ENCODE data around the gene PPP3CA.

Gene PPP3CA

GRCh38 chr4:101169044-101170014 is 178.0 kb downstream of the PPP3CA start:
- DNase-seq = no peak

- DNase-seq = no peak
Measured at GRCh38 chr4:101163936-101164335, 183.4 kb downstream of the PPP3CA start.

GRCh38 chr4:101162990-101163380 is 184.3 kb downstream of the PPP3CA start:
- no peak for DNase-seq

DNA sequence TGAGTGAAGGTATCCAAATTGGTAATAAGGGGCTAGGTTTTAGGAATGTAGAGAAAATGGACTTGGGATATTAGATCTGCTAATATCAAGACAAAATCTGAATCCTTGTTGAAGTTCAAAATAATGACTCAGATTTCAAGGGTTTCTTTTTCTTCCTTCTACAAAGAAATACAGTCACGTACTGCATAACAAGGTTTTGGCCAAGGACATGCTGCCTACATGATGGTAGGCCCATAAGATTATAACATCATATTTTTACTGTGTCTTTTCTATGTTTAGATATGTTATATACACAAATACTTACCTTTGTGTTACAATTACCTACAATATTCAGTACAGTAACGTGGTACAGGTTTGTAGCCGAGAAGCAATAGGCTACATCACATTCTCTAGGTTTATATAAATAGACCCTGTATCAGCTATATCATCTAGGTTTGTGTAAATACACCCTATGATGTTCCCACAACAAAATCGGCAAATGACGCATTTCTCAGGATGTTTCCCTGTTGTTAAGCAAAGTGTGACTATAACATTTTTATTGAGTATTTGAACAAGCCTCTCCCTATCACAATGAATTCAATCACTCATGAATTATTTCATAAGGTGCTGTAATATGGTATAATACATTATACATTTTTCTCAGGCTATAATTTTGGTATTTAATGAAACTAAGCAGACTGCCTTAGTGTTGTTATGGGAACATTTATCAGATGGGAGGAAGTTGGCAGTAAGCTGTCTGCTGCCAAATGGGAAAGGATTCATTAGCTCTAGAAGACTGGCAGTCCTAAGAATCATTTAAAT is 186.3 kb downstream of the PPP3CA start:
- no peak for DNase-seq

- DNase-seq = no peak
Measured at GRCh38 chr4:101158507-101158906, 188.8 kb downstream of the PPP3CA start.

GRCh38 chr4:101158134-101158482 is 189.2 kb downstream of the PPP3CA start:
- DNase-seq = no peak

DNA sequence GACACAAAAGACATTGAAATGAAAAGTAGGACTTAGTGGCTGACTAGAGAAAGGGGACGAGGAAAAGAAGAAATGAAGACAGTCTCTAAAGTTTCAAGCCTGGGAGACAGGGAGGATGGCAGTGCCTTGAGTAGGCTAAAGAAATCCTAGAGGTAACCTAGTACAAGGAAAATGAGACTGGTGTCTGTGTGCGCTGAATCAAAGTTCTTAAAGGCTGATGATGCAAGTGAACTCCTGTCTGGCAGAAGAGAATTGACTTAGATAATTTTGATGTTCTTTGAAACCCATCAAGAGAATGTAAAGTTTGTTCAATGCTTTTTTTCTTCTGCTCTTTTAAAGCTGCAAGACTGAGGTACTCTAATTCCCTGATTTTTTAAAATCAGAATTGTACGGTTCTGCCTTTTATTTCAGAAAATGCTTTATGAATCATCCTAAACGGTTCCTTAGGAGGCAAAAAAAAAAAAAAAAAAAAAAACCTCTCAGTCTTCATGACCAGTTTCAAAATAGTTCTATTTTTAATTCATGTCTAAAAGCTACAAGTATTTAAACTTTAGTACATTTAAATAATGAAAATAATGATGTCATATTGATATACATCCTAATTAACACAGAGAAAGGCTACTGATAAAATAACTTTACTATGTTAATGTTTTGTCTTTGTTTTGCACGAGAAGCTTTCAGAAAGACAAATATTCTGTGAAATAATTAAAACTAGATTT is 189.8 kb downstream of the PPP3CA start:
- DNase-seq = no peak

GRCh38 chr4:101156619-101157310 is 190.6 kb downstream of the PPP3CA start:
- DNase-seq = no peak

- DNase-seq = no peak
Measured at GRCh38 chr4:101155945-101156344, 191.4 kb downstream of the PPP3CA start.

DNA sequence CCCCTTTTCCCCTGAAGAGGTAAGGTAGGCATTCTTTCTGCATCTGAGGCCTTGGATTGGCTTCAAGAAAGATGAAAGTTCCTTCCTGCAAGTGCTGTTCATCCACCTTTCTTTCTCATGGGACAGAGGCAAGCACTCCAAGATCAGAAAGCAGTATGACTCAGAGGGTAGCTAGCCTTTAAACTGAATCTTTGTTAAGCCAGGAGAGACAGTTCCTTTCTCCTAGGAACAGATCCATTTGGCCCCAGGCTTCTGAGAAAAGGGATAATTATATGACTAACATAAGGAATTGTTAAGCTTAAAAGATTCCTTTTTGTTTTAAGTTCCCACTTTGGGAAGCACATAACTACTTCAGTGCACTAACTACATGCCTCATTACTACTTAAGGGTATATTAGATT is 192.0 kb downstream of the PPP3CA start:
- no peak for DNase-seq

- DNase-seq = no peak
Measured at GRCh38 chr4:101153653-101154052, 193.7 kb downstream of the PPP3CA start.

GRCh38 chr4:101152521-101152920 is 194.8 kb downstream of the PPP3CA start:
- no peak for DNase-seq

GRCh38 chr4:101148551-101148950 is 198.8 kb downstream of the PPP3CA start:
- DNase-seq = no peak

- no peak for DNase-seq
Measured at GRCh38 chr4:101147283-101147682, 200.0 kb downstream of the PPP3CA start.

DNA sequence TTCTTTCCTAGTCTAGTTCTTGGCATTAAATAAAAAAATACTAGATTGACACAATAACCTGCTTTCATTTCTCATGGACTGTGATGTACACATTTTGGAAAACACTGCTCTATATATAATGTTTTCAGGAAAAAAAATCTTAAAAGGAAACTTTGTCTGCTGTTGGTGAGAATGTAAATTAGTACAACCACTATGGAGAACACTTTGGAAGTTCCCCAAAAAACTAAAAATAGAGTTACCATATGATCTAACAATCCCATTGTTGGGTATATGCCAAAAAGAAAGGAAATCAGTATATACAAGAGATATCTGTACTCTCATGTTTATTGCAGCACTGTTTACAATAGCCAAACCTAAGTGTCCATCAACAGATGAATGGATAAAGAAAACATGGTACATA is 202.3 kb downstream of the PPP3CA start:
- no peak for DNase-seq

- DNase-seq = no peak
Measured at GRCh38 chr4:101142259-101142658, 205.1 kb downstream of the PPP3CA start.

DNA sequence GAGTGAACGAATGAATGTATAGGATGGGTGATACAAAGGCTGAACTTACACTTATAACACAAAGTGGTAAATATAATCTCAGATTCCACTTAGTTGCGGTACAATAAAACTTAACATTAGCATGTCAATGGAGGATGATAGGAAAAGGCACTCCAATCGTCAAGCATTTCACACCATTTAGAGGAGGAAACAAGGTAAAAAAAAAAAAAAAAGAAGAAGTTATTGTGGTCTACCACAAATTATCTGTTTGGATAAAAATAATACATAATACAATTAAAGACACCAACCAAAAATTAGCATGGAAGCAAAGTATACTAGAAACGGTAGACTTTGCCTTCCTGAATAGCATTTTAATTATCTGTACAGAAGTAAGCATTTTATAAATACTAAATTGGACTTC is 205.5 kb downstream of the PPP3CA start:
- no peak for DNase-seq

GRCh38 chr4:101141230-101141629 is 206.1 kb downstream of the PPP3CA start:
- no peak for DNase-seq

- no peak for DNase-seq
Measured at GRCh38 chr4:101140228-101140627, 207.1 kb downstream of the PPP3CA start.

DNA sequence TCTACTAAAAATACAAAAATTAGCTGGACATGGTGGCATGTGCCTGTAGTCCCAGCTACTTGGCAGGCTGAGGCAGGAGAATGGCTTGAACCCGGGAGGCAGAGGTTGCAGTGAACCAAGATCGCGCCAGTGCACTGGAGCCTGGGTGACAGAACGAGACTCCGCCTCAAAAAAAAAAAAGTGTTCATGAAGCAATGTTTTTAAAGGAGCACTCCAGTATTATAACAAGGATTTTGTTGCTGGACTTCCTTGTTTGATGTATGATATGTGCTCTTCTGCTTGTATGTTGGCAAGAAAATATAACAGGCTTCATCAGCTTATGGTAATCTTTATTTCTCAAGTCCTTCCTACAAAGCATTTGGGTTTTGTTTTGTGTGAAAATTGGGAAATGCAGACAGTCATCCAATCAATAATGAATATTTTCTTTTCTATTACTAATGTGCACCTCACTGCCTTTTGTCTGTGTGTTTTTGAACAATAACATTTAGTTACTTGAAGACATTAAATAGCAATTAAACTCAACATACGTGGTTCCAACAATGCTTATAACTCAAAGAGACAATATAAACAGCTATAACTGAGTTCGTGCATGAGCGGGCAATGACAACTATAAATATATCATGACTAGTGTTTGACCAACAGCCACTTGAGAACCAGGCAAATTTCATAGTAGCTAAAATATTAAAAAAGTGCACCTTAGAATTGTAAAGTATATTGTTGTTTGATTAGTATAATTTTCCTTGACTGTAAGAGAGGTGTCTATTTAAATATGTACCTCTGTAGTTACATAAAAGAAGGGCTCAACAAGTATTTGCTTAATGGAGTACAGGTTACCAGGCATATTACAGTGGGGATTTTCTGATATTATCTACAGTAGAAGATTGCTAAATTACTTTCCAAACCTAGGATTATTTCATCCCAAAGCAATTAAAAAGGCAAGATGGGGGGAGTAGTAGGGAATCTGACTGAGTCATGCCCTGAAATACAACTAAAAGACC is 210.7 kb downstream of the PPP3CA start:
- no peak for DNase-seq

GRCh38 chr4:101135371-101136010 is 211.8 kb downstream of the PPP3CA start:
- no peak for DNase-seq

All from DMS79 (cell line).